H1 (cell line): Measurements from ENCODE around the gene SEMA4F. TPM values are rescaled to one million over a fixed set of nuclear protein-coding genes. Genes with fewer than 3 reads are reported as not detected.

Source experiments
- BCL11A ChIP-seq, 2 experiments: IDR thresholded peaks; one replicate each; pipeline ENCODE4 v1.6.1; 2011; ENCODE audit warnings: low read depth in 2 of 2, low read length in 2 of 2, mild to moderate bottlenecking in 2 of 2
- CHD2 ChIP-seq: IDR thresholded peaks from 2 replicates; pipeline ENCODE4 v1.6.1; 2012; ENCODE audit warnings: low read length, improper control_type of control experiment
- CREB1 ChIP-seq: IDR thresholded peaks from 2 replicates; pipeline ENCODE4 v1.6.1; 2012; ENCODE audit warnings: inconsistent platforms
- EZH2 ChIP-seq: fragments of 200-600 bp; sonication (generic); IDR thresholded peaks from 2 replicates; pipeline ENCODE4 v1.7.1; 2012; ENCODE audit warnings: low read depth, mild to moderate bottlenecking, moderate library complexity, low read length, inconsistent platforms; ENCODE audit not compliant: severe bottlenecking
- POLR2A ChIP-seq, 2 experiments: IDR thresholded peaks; 1 replicate in 1 of 2; 2 replicates in 1 of 2; pipeline ENCODE4 v1.6.1; 2011; ENCODE audit warnings: low read depth in 2 of 2, low read length in 2 of 2, mild to moderate bottlenecking in 2 of 2; ENCODE audit errors: control extremely low read depth in 1 of 2
- POU5F1 ChIP-seq: IDR thresholded peaks from 2 replicates; pipeline ENCODE4 v1.6.1; 2011; ENCODE audit warnings: low read depth, mild to moderate bottlenecking, low read length, moderate library complexity
- SIX5 ChIP-seq: IDR thresholded peaks from 2 replicates; pipeline ENCODE4 v1.6.1; 2011; ENCODE audit warnings: mild to moderate bottlenecking, low read depth, low read length
- SP4 ChIP-seq: IDR thresholded peaks from 2 replicates; pipeline ENCODE4 v1.6.1; 2012; ENCODE audit warnings: low read length, inconsistent platforms
- SUZ12 ChIP-seq: fragments of 200-600 bp; sonication (generic); IDR thresholded peaks from 2 replicates; pipeline ENCODE4 v1.6.1; 2012; ENCODE audit warnings: mild to moderate bottlenecking, inconsistent platforms, low read length, moderate library complexity, mixed read lengths
- polyA plus RNA-seq, 7 experiments: library from polyadenylated mRNA; depleted of rRNA in 3 of 7; stranded (reverse) in 5 of 7; unstranded in 2 of 7; fragments of >200 nt in 5 of 7; fragments of 200-250 nt in 2 of 7; gene quantifications; 1 replicate in 5 of 7; 2 replicates in 1 of 7; 4 replicates in 1 of 7; pipeline versions ENCODE4 v1.2.1 to v1.2.3, GENCODE V29; 2011 to 2013; ENCODE audit warnings: missing spikeins in 2 of 7, mixed read lengths in 2 of 7
- total RNA-seq: library from RNA; stranded (reverse); fragmentation: NEBNext Ultra II Directional; extraction: Animal tissue kit (Norgen Biotek cat#: 25700); gene quantifications from 2 replicates; pipeline ENCODE4 v1.2.1, GENCODE V29; 2021
- TF ChIP-seq, protein P1 (sequence below): fragments of 300-600 bp; sonication (generic); IDR thresholded peaks from 2 replicates; pipeline ENCODE4 v1.7.1; 2012; ENCODE audit warnings: low read length, moderate library complexity, mild to moderate bottlenecking, inconsistent platforms; ENCODE audit not compliant: insufficient replicate concordance

Gene SEMA4F
- total and polyA plus RNA-seq, 2 of the 8 experiments (the other 6 are each of a cell fraction or from before 2014, with no cell fraction given): 3.3 to 3.4 TPM

- TF ChIP-seq, protein P1, sequence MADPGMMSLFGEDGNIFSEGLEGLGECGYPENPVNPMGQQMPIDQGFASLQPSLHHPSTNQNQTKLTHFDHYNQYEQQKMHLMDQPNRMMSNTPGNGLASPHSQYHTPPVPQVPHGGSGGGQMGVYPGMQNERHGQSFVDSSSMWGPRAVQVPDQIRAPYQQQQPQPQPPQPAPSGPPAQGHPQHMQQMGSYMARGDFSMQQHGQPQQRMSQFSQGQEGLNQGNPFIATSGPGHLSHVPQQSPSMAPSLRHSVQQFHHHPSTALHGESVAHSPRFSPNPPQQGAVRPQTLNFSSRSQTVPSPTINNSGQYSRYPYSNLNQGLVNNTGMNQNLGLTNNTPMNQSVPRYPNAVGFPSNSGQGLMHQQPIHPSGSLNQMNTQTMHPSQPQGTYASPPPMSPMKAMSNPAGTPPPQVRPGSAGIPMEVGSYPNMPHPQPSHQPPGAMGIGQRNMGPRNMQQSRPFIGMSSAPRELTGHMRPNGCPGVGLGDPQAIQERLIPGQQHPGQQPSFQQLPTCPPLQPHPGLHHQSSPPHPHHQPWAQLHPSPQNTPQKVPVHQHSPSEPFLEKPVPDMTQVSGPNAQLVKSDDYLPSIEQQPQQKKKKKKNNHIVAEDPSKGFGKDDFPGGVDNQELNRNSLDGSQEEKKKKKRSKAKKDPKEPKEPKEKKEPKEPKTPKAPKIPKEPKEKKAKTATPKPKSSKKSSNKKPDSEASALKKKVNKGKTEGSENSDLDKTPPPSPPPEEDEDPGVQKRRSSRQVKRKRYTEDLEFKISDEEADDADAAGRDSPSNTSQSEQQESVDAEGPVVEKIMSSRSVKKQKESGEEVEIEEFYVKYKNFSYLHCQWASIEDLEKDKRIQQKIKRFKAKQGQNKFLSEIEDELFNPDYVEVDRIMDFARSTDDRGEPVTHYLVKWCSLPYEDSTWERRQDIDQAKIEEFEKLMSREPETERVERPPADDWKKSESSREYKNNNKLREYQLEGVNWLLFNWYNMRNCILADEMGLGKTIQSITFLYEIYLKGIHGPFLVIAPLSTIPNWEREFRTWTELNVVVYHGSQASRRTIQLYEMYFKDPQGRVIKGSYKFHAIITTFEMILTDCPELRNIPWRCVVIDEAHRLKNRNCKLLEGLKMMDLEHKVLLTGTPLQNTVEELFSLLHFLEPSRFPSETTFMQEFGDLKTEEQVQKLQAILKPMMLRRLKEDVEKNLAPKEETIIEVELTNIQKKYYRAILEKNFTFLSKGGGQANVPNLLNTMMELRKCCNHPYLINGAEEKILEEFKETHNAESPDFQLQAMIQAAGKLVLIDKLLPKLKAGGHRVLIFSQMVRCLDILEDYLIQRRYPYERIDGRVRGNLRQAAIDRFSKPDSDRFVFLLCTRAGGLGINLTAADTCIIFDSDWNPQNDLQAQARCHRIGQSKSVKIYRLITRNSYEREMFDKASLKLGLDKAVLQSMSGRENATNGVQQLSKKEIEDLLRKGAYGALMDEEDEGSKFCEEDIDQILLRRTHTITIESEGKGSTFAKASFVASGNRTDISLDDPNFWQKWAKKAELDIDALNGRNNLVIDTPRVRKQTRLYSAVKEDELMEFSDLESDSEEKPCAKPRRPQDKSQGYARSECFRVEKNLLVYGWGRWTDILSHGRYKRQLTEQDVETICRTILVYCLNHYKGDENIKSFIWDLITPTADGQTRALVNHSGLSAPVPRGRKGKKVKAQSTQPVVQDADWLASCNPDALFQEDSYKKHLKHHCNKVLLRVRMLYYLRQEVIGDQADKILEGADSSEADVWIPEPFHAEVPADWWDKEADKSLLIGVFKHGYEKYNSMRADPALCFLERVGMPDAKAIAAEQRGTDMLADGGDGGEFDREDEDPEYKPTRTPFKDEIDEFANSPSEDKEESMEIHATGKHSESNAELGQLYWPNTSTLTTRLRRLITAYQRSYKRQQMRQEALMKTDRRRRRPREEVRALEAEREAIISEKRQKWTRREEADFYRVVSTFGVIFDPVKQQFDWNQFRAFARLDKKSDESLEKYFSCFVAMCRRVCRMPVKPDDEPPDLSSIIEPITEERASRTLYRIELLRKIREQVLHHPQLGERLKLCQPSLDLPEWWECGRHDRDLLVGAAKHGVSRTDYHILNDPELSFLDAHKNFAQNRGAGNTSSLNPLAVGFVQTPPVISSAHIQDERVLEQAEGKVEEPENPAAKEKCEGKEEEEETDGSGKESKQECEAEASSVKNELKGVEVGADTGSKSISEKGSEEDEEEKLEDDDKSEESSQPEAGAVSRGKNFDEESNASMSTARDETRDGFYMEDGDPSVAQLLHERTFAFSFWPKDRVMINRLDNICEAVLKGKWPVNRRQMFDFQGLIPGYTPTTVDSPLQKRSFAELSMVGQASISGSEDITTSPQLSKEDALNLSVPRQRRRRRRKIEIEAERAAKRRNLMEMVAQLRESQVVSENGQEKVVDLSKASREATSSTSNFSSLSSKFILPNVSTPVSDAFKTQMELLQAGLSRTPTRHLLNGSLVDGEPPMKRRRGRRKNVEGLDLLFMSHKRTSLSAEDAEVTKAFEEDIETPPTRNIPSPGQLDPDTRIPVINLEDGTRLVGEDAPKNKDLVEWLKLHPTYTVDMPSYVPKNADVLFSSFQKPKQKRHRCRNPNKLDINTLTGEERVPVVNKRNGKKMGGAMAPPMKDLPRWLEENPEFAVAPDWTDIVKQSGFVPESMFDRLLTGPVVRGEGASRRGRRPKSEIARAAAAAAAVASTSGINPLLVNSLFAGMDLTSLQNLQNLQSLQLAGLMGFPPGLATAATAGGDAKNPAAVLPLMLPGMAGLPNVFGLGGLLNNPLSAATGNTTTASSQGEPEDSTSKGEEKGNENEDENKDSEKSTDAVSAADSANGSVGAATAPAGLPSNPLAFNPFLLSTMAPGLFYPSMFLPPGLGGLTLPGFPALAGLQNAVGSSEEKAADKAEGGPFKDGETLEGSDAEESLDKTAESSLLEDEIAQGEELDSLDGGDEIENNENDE: no peak
- no peak for TF ChIP-seq SP4
- TF ChIP-seq EZH2: no peak
- TF ChIP-seq POLR2A (IDR thresholded peaks at IDR 0.05; ENCODE audit: control extremely low read depth in 1 of 2, low read depth in 2 of 2, low read length in 2 of 2): no peak
- TF ChIP-seq SUZ12: no peak
- no peak for TF ChIP-seq POU5F1
- TF ChIP-seq CREB1: no peak
- TF ChIP-seq SIX5: no peak
- no peak for TF ChIP-seq BCL11A (IDR thresholded peaks at IDR 0.05; ENCODE audit: low read depth in 2 of 2, low read length in 2 of 2)
- TF ChIP-seq CHD2: no peak
Measured at GRCh38 chr2:74618410-74619083, 35.5 kb upstream of the SEMA4F start (continued).
